Right ventricle myocardium superior (tissue), 1 donor: ENCODE measurements around the gene IL17REL. TPM values are rescaled to one million over a fixed set of nuclear protein-coding genes. Genes with fewer than 3 reads are reported as not detected.
"Not testable (repeated sequence)": the region's sequence is repeated elsewhere in the genome, so short reads cannot be mapped to it uniquely, and the experiment has no call there.

Source experiments
- ATAC-seq: fragments of 200-7000 bp; cut with Tn5 transposase; one replicate; pipeline ENCODE4 v1.9.1; 2020; ENCODE audit warnings: mild to moderate bottlenecking; ENCODE audit not compliant: poor library complexity
- DNase-seq: peaks from one replicate; pipeline ENCODE4 v3.0.0-alpha.2; 2020
- intact Hi-C: fragments of 100-400 bp; cut with DNase I; formaldehyde crosslinking; loops from one replicate; pipeline ENCODE4 v1.11.2; 2022
- total RNA-seq: library from RNA; stranded (reverse); fragmentation: NEBNext Ultra II Directional; extraction: Animal tissue kit (Norgen Biotek cat#: 25700); gene quantifications from one replicate; pipeline ENCODE4 v1.2.1, GENCODE V29; 2021
- donor health status: DM: no; HTN: yes; CAD: no; lungs with severe emphysema.

Gene IL17REL
- total RNA-seq, 1 donor from 2014 or later: not detected

- ATAC-seq (no peak), DNase-seq (peak; percentile 37)
- intact Hi-C loops: no loop called here
These were observed 15.3 kb downstream of the IL17REL start for GRCh38 chr22:49997251-49997599.

GRCh38 chr22:49996518-49997250 lies 15.9 kb downstream of the IL17REL start:
- peak; percentile 34 for DNase-seq
- intact Hi-C loops: no loop called here
- no peak for ATAC-seq

GRCh38 chr22:49996119-49996517 lies 16.4 kb downstream of the IL17REL start:
- DNase-seq (no peak), ATAC-seq (no peak)

GRCh38 chr22:49995361-49996118 lies 17.0 kb downstream of the IL17REL start:
- DNase-seq (no peak), ATAC-seq (no peak)
- intact Hi-C loops: no loop called here

More at GRCh38 chr22:49996119-49996517, 16.4 kb downstream of the IL17REL start:
- intact Hi-C loops: no loop called here

GRCh38 chr22:49995041-49995360 lies 17.6 kb downstream of the IL17REL start:
- intact Hi-C loops: no loop called here
- DNase-seq: no peak
- ATAC-seq: no peak

GRCh38 chr22:49994361-49995040 lies 18.1 kb downstream of the IL17REL start:
- peak; percentile 40 for DNase-seq
- intact Hi-C loops: no loop called here

GRCh38 chr22:49993649-49994360 lies 18.8 kb downstream of the IL17REL start:
- ATAC-seq (no peak), DNase-seq (peak; percentile 33)
- intact Hi-C loops: no loop called here

More at GRCh38 chr22:49994361-49995040, 18.1 kb downstream of the IL17REL start:
- ATAC-seq: no peak

GRCh38 chr22:49992921-49993648 lies 19.5 kb downstream of the IL17REL start:
- ATAC-seq (peak; percentile 91), DNase-seq (peak; percentile 84)
- intact Hi-C loops: no loop called here

GRCh38 chr22:49991907-49992533 lies 20.5 kb downstream of the IL17REL start:
- intact Hi-C loops: no loop called here
- ATAC-seq (no peak), DNase-seq (no peak)

GRCh38 chr22:49991167-49991566 lies 21.4 kb downstream of the IL17REL start:
- ATAC-seq: no peak
- DNase-seq: no peak
- intact Hi-C loops: no loop called here

GRCh38 chr22:49989826-49990225 lies 22.7 kb downstream of the IL17REL start:
- DNase-seq, intact Hi-C loops, ATAC-seq: not testable (repeated sequence)

GRCh38 chr22:49986325-49986724 lies 26.2 kb downstream of the IL17REL start:
- intact Hi-C loops: no loop called here
- DNase-seq (no peak), ATAC-seq (no peak)

GRCh38 chr22:49983148-49984042 lies 29.2 kb downstream of the IL17REL start:
- ATAC-seq (peak; percentile 36), DNase-seq (peak; percentile 44)
- intact Hi-C loops: no loop called here

GRCh38 chr22:49981799-49982198 lies 30.8 kb downstream of the IL17REL start:
- intact Hi-C loops, ATAC-seq: not testable (repeated sequence)

GRCh38 chr22:49979587-49980264 lies 32.8 kb downstream of the IL17REL start:
- intact Hi-C loops: no loop called here
- ATAC-seq: peak; percentile 60
- DNase-seq: peak; percentile 35

More at GRCh38 chr22:49981799-49982198, 30.8 kb downstream of the IL17REL start:
- DNase-seq: not testable (repeated sequence)

- ATAC-seq (no peak), DNase-seq (no peak)
- intact Hi-C loops: no loop called here
These were observed 35.0 kb downstream of the IL17REL start for GRCh38 chr22:49977578-49977977.
